IMR-90 (cell line): ENCODE measurements around the gene SENP7. TPM values are rescaled to one million over a fixed set of nuclear protein-coding genes. Genes with fewer than 3 reads are reported as not detected.

Experiments
- ATAC-seq: fragments of 200-7000 bp; cut with Tn5 transposase; 2 replicates; pipeline ENCODE4 v1.9.1; 2020; ENCODE audit warnings: low read depth, mild to moderate bottlenecking, moderate library complexity
- BruUV-seq: library from RNA; stranded (reverse); fragments of 400-500 nt; replicated peaks from 2 replicates; lab custom pipeline; 2021; lab: Mats Ljungman, UMichigan
- CTCF ChIA-PET: fragments of 300-600 bp; formaldehyde crosslinking; extraction: SDS; loops from one replicate; lab custom pipeline; 2021; ENCODE audit warnings: antibody characterized with exemption; lab: Yijun Ruan, JAX
- POLR2A ChIA-PET: fragments of 300-600 bp; sonication (Branson Sonifier 250); formaldehyde crosslinking; loops from one replicate; lab custom pipeline; 2022; ENCODE audit warnings: antibody characterized with exemption; ENCODE audit not compliant: unreplicated experiment; lab: Charles Lee
- DNase-seq: peaks from one replicate; pipeline ENCODE4 v3.0.0; 2013
- H2AFZ ChIP-seq: replicated peaks from 2 replicates; pipeline ENCODE3; 2013; ENCODE audit warnings: low read length, mild to moderate bottlenecking; ENCODE audit not compliant: poor library complexity
- H2AK5ac ChIP-seq: 2 replicates; pipeline ENCODE4 v1.6.1; 2013; ENCODE audit warnings: low read depth, low read length, inconsistent platforms
- H2AK9ac ChIP-seq: replicated peaks from 2 replicates; pipeline ENCODE3; 2013; ENCODE audit warnings: mild to moderate bottlenecking, low read depth, low read length, moderate library complexity; ENCODE audit not compliant: poor library complexity
- H2BK120ac ChIP-seq: 2 replicates; pipeline ENCODE4 v1.6.1; 2013; ENCODE audit warnings: low read depth, low read length, inconsistent platforms
- H2BK15ac ChIP-seq: 3 replicates; pipeline ENCODE4 v1.6.1; 2013; ENCODE audit warnings: low read depth, low read length, inconsistent platforms
- H2BK20ac ChIP-seq: 2 replicates; pipeline ENCODE4 v1.6.1; 2013; ENCODE audit warnings: low read depth, mild to moderate bottlenecking, inconsistent platforms, low read length, moderate library complexity
- H2BK5ac ChIP-seq: 2 replicates; pipeline ENCODE4 v1.6.1; 2013; ENCODE audit warnings: mild to moderate bottlenecking, low read depth, low read length, inconsistent platforms; ENCODE audit not compliant: poor library complexity, severe bottlenecking
- H3K14ac ChIP-seq: replicated peaks from 2 replicates; pipeline ENCODE4 v1.6.1; 2013; ENCODE audit warnings: low read depth, low read length, inconsistent platforms
- H3K18ac ChIP-seq: 2 replicates; pipeline ENCODE4 v1.6.1; 2013; ENCODE audit warnings: low read depth, low read length, control low read depth
- H3K23ac ChIP-seq: 2 replicates; pipeline ENCODE4 v1.6.1; 2013; ENCODE audit warnings: low read depth, low read length, inconsistent platforms
- H3K27ac ChIP-seq: 2 replicates; pipeline ENCODE4 v1.5.1; 2013; ENCODE audit warnings: mild to moderate bottlenecking, control low read depth, low read length; ENCODE audit not compliant: insufficient read depth
- H3K27me3 ChIP-seq: 2 replicates; pipeline ENCODE4 v1.6.1; 2013; ENCODE audit warnings: low read length; ENCODE audit not compliant: control insufficient read depth, insufficient read depth
- H3K36me3 ChIP-seq: 2 replicates; pipeline ENCODE4 v1.6.1; 2013; ENCODE audit warnings: low read length, mixed read lengths; ENCODE audit not compliant: control insufficient read depth, insufficient read depth
- H3K4ac ChIP-seq: 2 replicates; pipeline ENCODE4 v1.6.1; 2013; ENCODE audit warnings: low read depth, low read length, inconsistent platforms
- H3K4me1 ChIP-seq: 2 replicates; pipeline ENCODE4 v1.6.1; 2013; ENCODE audit warnings: low read length, mixed read lengths; ENCODE audit not compliant: control insufficient read depth, insufficient read depth
- H3K4me2 ChIP-seq: 2 replicates; pipeline ENCODE4 v1.6.1; 2013; ENCODE audit warnings: low read depth, mild to moderate bottlenecking, control low read depth, low read length, moderate library complexity
- H3K4me3 ChIP-seq: 2 replicates; pipeline ENCODE4 v1.5.1; 2013; ENCODE audit warnings: low read depth, mild to moderate bottlenecking, control low read depth, low read length, moderate library complexity; ENCODE audit not compliant: insufficient read depth
- H3K56ac ChIP-seq: 2 replicates; pipeline ENCODE4 v1.6.1; 2013; ENCODE audit warnings: low read length, inconsistent platforms; ENCODE audit not compliant: insufficient read depth; ENCODE audit errors: extremely low read depth
- H3K79me1 ChIP-seq, 2 experiments: 2 replicates each; pipeline ENCODE4 v1.6.1; 2013; ENCODE audit warnings: low read length in 2 of 2, inconsistent platforms in 1 of 2, low read depth in 1 of 2
- H3K9ac ChIP-seq: 2 replicates; pipeline ENCODE4 v1.6.1; 2013; ENCODE audit warnings: low read depth, low read length, control low read depth
- H3K9me1 ChIP-seq: 2 replicates; pipeline ENCODE4 v1.6.1; 2013; ENCODE audit warnings: low read length, inconsistent platforms; ENCODE audit not compliant: insufficient read depth
- H3K9me3 ChIP-seq: 2 replicates; pipeline ENCODE4 v1.6.1; 2013; ENCODE audit warnings: low read length; ENCODE audit not compliant: control insufficient read depth, insufficient read depth
- H4K20me1 ChIP-seq: 2 replicates; pipeline ENCODE4 v1.6.1; 2013; ENCODE audit warnings: low read length, inconsistent platforms; ENCODE audit not compliant: insufficient read depth
- H4K5ac ChIP-seq: 2 replicates; pipeline ENCODE4 v1.6.1; 2013; ENCODE audit warnings: mild to moderate bottlenecking, low read depth, low read length, control low read depth
- H4K8ac ChIP-seq, 2 experiments: 2 replicates each; pipeline ENCODE4 v1.6.1; 2013; ENCODE audit warnings: low read depth in 2 of 2, low read length in 2 of 2, control low read depth in 1 of 2, inconsistent platforms in 1 of 2
- H4K91ac ChIP-seq: 2 replicates; pipeline ENCODE4 v1.6.1; 2013; ENCODE audit warnings: low read depth, low read length, inconsistent platforms; ENCODE audit not compliant: insufficient read depth
- BHLHE40 ChIP-seq: fragments of 150-350 bp; IDR thresholded peaks from 2 replicates; pipeline ENCODE4 v1.6.1; 2016; ENCODE audit warnings: mild to moderate bottlenecking, low read depth, low read length
- CEBPB ChIP-seq: IDR thresholded peaks from 2 replicates; pipeline ENCODE4 v1.6.1; 2012; ENCODE audit warnings: low read depth, low read length, improper control_type of control experiment
- CHD1 ChIP-seq: IDR thresholded peaks from 2 replicates; pipeline ENCODE4 v1.6.1; 2012; ENCODE audit warnings: low read depth, low read length, improper control_type of control experiment
- CTCF ChIP-seq: conservative IDR thresholded peaks from 2 replicates; pipeline ENCODE4 v1.5.1; 2012; ENCODE audit warnings: mild to moderate bottlenecking, low read depth, low read length, improper control_type of control experiment
- ELK1 ChIP-seq: fragments of 150-350 bp; IDR thresholded peaks from 2 replicates; pipeline ENCODE4 v1.6.1; 2016; ENCODE audit warnings: low read depth, mild to moderate bottlenecking, low read length, moderate library complexity, borderline replicate concordance
- FOS ChIP-seq: fragments of 150-350 bp; IDR thresholded peaks from 2 replicates; pipeline ENCODE4 v1.6.1; 2016; ENCODE audit warnings: low read depth, low read length
- MAFK ChIP-seq: IDR thresholded peaks from 2 replicates; pipeline ENCODE4 v1.6.1; 2012; ENCODE audit warnings: low read depth, low read length, improper control_type of control experiment
- MAZ ChIP-seq: IDR thresholded peaks from 2 replicates; pipeline ENCODE4 v1.6.1; 2012; ENCODE audit warnings: low read depth, mild to moderate bottlenecking, low read length, improper control_type of control experiment, moderate library complexity, borderline replicate concordance
- MXI1 ChIP-seq: IDR thresholded peaks from 2 replicates; pipeline ENCODE4 v1.6.1; 2012; ENCODE audit warnings: low read depth, mild to moderate bottlenecking, low read length, moderate library complexity, borderline replicate concordance
- POLR2A ChIP-seq: IDR thresholded peaks from 2 replicates; pipeline ENCODE4 v1.6.1; 2012; ENCODE audit warnings: mild to moderate bottlenecking, low read depth, low read length
- RAD21 ChIP-seq: IDR thresholded peaks from 2 replicates; pipeline ENCODE4 v1.6.1; 2012; ENCODE audit warnings: low read length, improper control_type of control experiment
- RCOR1 ChIP-seq: IDR thresholded peaks from 2 replicates; pipeline ENCODE4 v1.6.1; 2012; ENCODE audit warnings: mild to moderate bottlenecking, low read length, improper control_type of control experiment; ENCODE audit not compliant: insufficient replicate concordance
- RFX5 ChIP-seq: IDR thresholded peaks from 2 replicates; pipeline ENCODE4 v1.8.0; 2012; ENCODE audit warnings: low read depth, mild to moderate bottlenecking, low read length, moderate library complexity
- SMC3 ChIP-seq: fragments of 150-350 bp; IDR thresholded peaks from 2 replicates; pipeline ENCODE4 v1.6.1; 2016; ENCODE audit warnings: low read depth, mild to moderate bottlenecking, antibody characterized with exemption, low read length, moderate library complexity
- WGBS, 2 experiments: methylation state at CpG; one replicate each; pipeline versions ENCODE4 v1.1.5 to v1.1.7; 2013; ENCODE audit warnings: missing lambda C conversion rate in 2 of 2; ENCODE audit not compliant: insufficient read length in 1 of 2; ENCODE audit errors: extremely low coverage in 2 of 2; 5-methylcytosine and 5-hydroxymethylcytosine counted together
- dilution Hi-C: fragments of 300-500 bp; cut with HindIII; formaldehyde crosslinking; loops from one replicate; pipeline ENCODE4 v1.14.3; 2018; ENCODE audit warnings: low sequenced_read_pairs; ENCODE audit not compliant: unreplicated experiment
- in situ Hi-C: fragments of 300-500 bp; cut with MboI; formaldehyde crosslinking; loops from 3 replicates; pipeline ENCODE4 v1.14.3; 2019; ENCODE audit warnings: low sequenced_read_pairs, inconsistent platforms, mixed read lengths
- intact Hi-C: fragments of 100-400 bp; cut with micrococcal nuclease; formaldehyde crosslinking; loops from 2 replicates; pipeline ENCODE4 v1.10.0; 2022
- polyA plus RNA-seq, 3 experiments: library from polyadenylated mRNA; depleted of rRNA; stranded (reverse); fragments of >200 nt; gene quantifications; 2 replicates each; pipeline ENCODE4 v1.2.3, GENCODE V29; 2012; ENCODE audit warnings: low replicate concordance in 1 of 3
- total RNA-seq: library from RNA; depleted of rRNA; stranded (reverse); fragments of >200 nt; gene quantifications from 2 replicates; pipeline ENCODE4 v1.2.3, GENCODE V29; 2012

Gene SENP7
- total and polyA plus RNA-seq, 2 of the 4 experiments (the other 2 are of a cell fraction) = 5.5 to 8.4 TPM

GRCh38 chr3:101311676-101312075, 201.3 kb downstream of the SENP7 start:
- H2AK9ac ChIP-seq = no peak overlapping the region
- no peak overlapping the region for H2BK20ac ChIP-seq
- CTCF ChIA-PET = no interaction called here
- no peaks in the 10 kb centered on the region for H4K20me1 ChIP-seq
- H2BK5ac ChIP-seq = no peak overlapping the region
- H3K9me1 ChIP-seq = no peaks in the 10 kb centered on the region
- no peak overlapping the region for H2AK5ac ChIP-seq
- in situ Hi-C loops = no loop called here
- H3K9ac ChIP-seq = no peak overlapping the region
- no peak overlapping the region for H2BK15ac ChIP-seq
- no peaks in the 10 kb centered on the region for H3K79me1 ChIP-seq
- dilution Hi-C loops = no loop called here
- no peak overlapping the region for H3K27ac ChIP-seq
- H3K4me1 ChIP-seq = 0 out of 2 replicates have a peak, but pooled peaks cover 2% of the 10 kb centered on the region
- H4K8ac ChIP-seq = no peak overlapping the region
- H3K4me2 ChIP-seq = no peak overlapping the region
- no peak overlapping the region for H4K5ac ChIP-seq
- H3K4ac ChIP-seq = no peak overlapping the region
- no TSS peak for BruUV-seq
- ATAC-seq (no peak), DNase-seq (no peak)
- H3K56ac ChIP-seq = no peak overlapping the region
- H2BK120ac ChIP-seq = no peak overlapping the region
- no peak overlapping the region for H3K18ac ChIP-seq
- WGBS, 2 experiments = 100% methylated on average over 1 of the region's 2 CpGs
- no peak overlapping the region for H2AFZ ChIP-seq
- no peak overlapping the region for H3K14ac ChIP-seq
- H3K27me3 ChIP-seq = no peaks in the 10 kb centered on the region
- POLR2A ChIA-PET = no interaction called here
- no peak overlapping the region for H4K91ac ChIP-seq
- H3K23ac ChIP-seq = no peak overlapping the region
- no peaks in the 10 kb centered on the region for H3K36me3 ChIP-seq
- TF ChIP-seq SMC3 (no peak), BHLHE40 (no peak), CTCF (no peak), RAD21 (no peak), RFX5 (no peak), CHD1 (no peak), FOS (no peak), MXI1 (no peak), POLR2A (no peak), MAFK (no peak), ELK1 (no peak), MAZ (no peak), RCOR1 (no peak), CEBPB (no peak)
- peaks cover 12% of the 10 kb centered on the region for H3K9me3 ChIP-seq
- no peak overlapping the region for H3K4me3 ChIP-seq
- intact Hi-C loops = no loop called here
